Measurements from ENCODE around the gene FLT4.

DNA sequence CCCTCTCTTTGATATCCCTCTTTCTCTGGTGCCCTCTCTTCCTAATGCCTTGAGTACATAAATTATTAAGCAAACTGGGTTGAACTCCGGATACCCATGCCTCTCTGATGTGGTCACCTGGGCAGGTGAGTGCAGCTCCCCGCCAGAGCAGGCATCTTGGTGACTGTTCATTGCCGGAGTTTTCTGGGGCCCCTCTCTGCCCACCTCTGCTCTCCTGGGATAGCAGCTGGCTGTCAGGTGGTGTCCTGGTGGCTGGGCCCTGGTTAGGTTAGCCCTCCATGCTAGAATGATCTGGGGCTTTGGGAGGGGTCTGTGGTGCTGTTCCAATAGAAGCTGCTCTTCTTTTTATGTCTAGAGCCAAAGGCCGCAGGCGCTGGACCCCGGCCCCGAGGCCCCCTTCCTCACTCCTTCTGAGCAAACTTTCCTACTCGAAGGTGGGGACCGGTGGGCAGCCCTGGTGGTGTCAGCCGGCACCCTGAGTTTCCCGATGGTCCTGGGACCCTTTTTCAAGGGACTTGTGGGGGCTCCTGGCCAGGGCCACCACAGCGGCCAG is 53.2 kb downstream of the FLT4 start:
- TF ChIP-seq, protein P1, sequence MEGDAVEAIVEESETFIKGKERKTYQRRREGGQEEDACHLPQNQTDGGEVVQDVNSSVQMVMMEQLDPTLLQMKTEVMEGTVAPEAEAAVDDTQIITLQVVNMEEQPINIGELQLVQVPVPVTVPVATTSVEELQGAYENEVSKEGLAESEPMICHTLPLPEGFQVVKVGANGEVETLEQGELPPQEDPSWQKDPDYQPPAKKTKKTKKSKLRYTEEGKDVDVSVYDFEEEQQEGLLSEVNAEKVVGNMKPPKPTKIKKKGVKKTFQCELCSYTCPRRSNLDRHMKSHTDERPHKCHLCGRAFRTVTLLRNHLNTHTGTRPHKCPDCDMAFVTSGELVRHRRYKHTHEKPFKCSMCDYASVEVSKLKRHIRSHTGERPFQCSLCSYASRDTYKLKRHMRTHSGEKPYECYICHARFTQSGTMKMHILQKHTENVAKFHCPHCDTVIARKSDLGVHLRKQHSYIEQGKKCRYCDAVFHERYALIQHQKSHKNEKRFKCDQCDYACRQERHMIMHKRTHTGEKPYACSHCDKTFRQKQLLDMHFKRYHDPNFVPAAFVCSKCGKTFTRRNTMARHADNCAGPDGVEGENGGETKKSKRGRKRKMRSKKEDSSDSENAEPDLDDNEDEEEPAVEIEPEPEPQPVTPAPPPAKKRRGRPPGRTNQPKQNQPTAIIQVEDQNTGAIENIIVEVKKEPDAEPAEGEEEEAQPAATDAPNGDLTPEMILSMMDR (IDR thresholded peaks at IDR 0.05; ENCODE audit: low read depth, low read length, poor library complexity, severe bottlenecking): no peak
- no peak for TF ChIP-seq EZH2phosphoT487 (IDR thresholded peaks at IDR 0.05; ENCODE audit: borderline replicate concordance, low read length)

Measured in DOHH2 (cell line).